Measurements from ENCODE around the gene TGFBR3.
A peak's percentile ranks its signal among the peaks of the same experiment; 100 is the strongest.

The TGFBR3 gene

DNA sequence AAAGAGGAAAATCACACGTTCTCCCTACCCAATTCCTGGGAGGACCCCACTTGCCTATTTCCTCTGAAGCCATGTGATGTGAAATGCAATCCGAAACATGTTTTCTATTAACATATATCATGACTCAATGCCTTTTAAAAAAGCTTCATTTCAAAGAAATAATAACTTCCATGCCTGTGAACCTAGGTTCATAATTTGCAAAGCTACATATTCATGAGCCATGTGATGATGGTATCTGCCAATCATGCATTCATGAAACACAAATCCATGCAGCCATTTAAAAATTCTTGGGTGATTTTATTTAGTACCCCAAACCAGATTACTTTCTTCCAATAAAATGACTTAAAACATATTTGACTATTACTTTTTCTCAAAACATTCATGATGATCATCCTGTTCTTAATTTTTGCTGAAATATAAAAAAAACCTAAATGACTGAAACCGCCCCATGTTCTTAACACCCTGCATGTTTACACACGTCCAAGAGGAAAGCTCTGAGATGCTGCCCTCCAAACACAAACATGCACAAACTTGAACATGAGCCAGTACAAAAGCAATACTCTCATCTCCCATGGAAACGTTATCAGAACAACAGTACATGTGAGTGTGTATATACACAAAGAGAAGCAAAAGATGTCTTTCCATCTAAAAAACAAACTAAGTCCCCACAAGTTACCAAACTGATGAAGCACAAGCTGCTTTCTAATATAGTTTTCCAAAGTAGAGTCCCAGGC is 140.1 kb downstream of the TGFBR3 start:
- DNase-seq (ENCODE audit: low read depth in 2 of 2): peak in 1 of 2 donors; percentile 44
- TF ChIP-seq CTCF (IDR thresholded peaks at IDR 0.05; ENCODE audit: low read depth, low read length): no peak
- H3K4me3 ChIP-seq (replicated peaks in 1 of 2; ENCODE audit: low read depth in 2 of 2, low read length in 2 of 2): no peak overlapping the region

DNA sequence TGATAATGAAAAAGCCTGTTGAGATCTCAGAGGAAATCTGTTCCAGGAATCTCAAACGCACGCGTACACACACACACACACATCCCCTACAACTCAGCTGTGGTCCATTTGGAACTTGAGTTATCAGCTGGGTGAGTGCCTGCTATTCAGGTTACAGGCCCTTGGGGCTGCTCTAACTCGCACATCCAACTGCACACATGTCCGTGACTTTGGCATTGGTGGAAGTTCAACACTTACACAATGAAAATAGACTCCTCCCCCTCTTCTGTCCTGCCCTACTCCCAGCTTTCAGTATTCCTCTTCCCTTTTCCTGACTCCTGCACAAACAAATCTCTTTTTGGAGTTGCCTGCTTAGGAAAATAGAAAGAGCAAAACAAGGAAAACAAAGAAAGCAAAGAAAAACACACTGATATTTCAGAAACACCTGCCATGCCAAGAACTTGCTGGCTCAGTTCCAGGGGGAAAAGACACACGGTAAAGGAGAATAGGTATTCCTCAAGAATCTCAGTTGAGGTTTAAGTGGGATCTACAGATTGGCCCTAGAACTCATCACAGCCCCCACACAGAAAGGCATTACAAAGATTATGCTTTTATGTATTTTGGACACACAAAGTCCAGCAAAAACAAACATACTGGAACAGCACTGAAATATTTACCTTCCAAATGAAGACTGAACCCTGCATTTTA is 140.9 kb downstream of the TGFBR3 start:
- H3K4me3 ChIP-seq (replicated peaks in 1 of 2; ENCODE audit: low read depth in 2 of 2, low read length in 2 of 2): no peak overlapping the region
- peak in 1 of 2 donors; percentile 82 for DNase-seq (ENCODE audit: low read depth in 2 of 2)
- TF ChIP-seq CTCF (IDR thresholded peaks at IDR 0.05; ENCODE audit: low read depth, low read length): no peak

DNA sequence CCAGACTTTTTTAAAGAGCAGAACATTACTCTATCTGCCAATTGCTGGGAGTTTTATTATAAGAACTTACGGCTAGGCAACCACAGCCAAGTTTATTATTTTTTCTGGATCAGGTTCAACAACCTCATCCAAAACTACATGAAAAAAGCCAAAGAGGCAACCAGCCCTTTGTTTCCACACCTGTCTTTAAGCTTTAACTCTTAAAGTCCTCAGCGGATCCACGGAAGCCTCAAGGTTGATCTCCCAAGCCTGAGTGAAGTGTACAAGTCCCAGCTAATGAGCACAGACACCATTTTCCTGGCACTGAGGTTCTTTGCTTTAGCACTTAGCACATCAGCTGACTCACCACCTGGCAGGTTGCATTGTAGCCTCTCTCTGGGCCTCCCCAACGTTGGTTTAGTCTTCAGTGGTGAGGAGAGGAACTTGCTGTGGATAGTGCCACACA is 143.1 kb downstream of the TGFBR3 start:
- no peak for TF ChIP-seq CTCF (IDR thresholded peaks at IDR 0.05; ENCODE audit: low read depth, low read length)
- peak; percentile 69 to 80 for DNase-seq (ENCODE audit: low read depth in 2 of 2)

GRCh38 chr1:91741906-91742305 is 144.0 kb downstream of the TGFBR3 start:
- no peak overlapping the region for H3K4me3 ChIP-seq (replicated peaks in 1 of 2; ENCODE audit: low read depth in 2 of 2, low read length in 2 of 2)
- TF ChIP-seq CTCF (IDR thresholded peaks at IDR 0.05; ENCODE audit: low read depth, low read length): no peak
- DNase-seq (ENCODE audit: low read depth in 2 of 2): no peak

More for the DNA sequence above, 143.1 kb downstream of the TGFBR3 start:
- no peak overlapping the region for H3K4me3 ChIP-seq (replicated peaks in 1 of 2; ENCODE audit: low read depth in 2 of 2, low read length in 2 of 2)

- no peak overlapping the region for H3K4me3 ChIP-seq (replicated peaks in 1 of 2; ENCODE audit: low read depth in 2 of 2, low read length in 2 of 2)
- peak in 1 of 2 donors; percentile 39 for DNase-seq (ENCODE audit: low read depth in 2 of 2)
- TF ChIP-seq CTCF (IDR thresholded peaks at IDR 0.05; ENCODE audit: low read depth, low read length): no peak
Observed at GRCh38 chr1:91741301-91741700, 144.7 kb downstream of the TGFBR3 start.

- H3K4me3 ChIP-seq (replicated peaks in 1 of 2; ENCODE audit: low read depth in 2 of 2, low read length in 2 of 2): no peak overlapping the region
- DNase-seq (ENCODE audit: low read depth in 2 of 2): no peak
- TF ChIP-seq CTCF (IDR thresholded peaks at IDR 0.05; ENCODE audit: low read depth, low read length): no peak
Observed at GRCh38 chr1:91737650-91738049, 148.3 kb downstream of the TGFBR3 start.

All from cardiac fibroblast (primary cell).